HepG2 (cell line): ENCODE data around the gene BATF3. TPM values are rescaled to one million over a fixed set of nuclear protein-coding genes. Genes with fewer than 3 reads are reported as not detected.

Experiments used
- DMAP1 ChIP-seq: IDR thresholded peaks from 2 replicates; pipeline ENCODE4 v1.6.1; 2016
- E2F2 ChIP-seq: sonication (generic); formaldehyde crosslinking; IDR thresholded peaks from 2 replicates; pipeline ENCODE4 v1.4.0; 2020; ENCODE audit warnings: missing genetic modification reagents, borderline replicate concordance
- HNF4A ChIP-seq: sonication (generic); formaldehyde crosslinking; IDR thresholded peaks from 2 replicates; pipeline ENCODE4 v1.4.0; 2020; ENCODE audit warnings: missing genetic modification reagents
- KDM6A ChIP-seq: IDR thresholded peaks from 2 replicates; pipeline ENCODE4 v1.6.1; 2016; ENCODE audit warnings: low read depth
- MBD4 ChIP-seq: IDR thresholded peaks from 2 replicates; pipeline ENCODE4 v1.6.1; 2012; ENCODE audit warnings: low read length, inconsistent platforms, borderline replicate concordance
- RNF2 ChIP-seq: fragments of 450-650 bp; conservative IDR thresholded peaks from 2 replicates; pipeline ENCODE4 v1.6.1; 2016; ENCODE audit warnings: low read depth
- ZFP91 ChIP-seq: sonication (generic); formaldehyde crosslinking; IDR thresholded peaks from 2 replicates; pipeline ENCODE4 v1.9.0; 2022; ENCODE audit warnings: missing genetic modification reagents, mild to moderate bottlenecking, borderline replicate concordance
- ZHX2 ChIP-seq, 2 experiments: sonication (generic) in 1 of 2; formaldehyde crosslinking in 1 of 2; IDR thresholded peaks; 2 replicates each; pipeline versions ENCODE4 v1.6.1 to v1.9.0; 2014 to 2022; ENCODE audit warnings: antibody characterized with exemption in 1 of 2, borderline replicate concordance in 1 of 2, inconsistent platforms in 1 of 2, low read depth in 1 of 2, missing genetic modification reagents in 1 of 2
- polyA plus RNA-seq, 8 experiments: library from polyadenylated mRNA; depleted of rRNA in 3 of 8; stranded (reverse) in 7 of 8; unstranded in 1 of 8; fragments of >200 nt; fragmentation: Illumina TruSeq in 4 of 8; extraction: Trizol in 4 of 8; gene quantifications; 2 replicates each; pipeline versions ENCODE4 v1.2.1 to v1.2.3, GENCODE V29; 2011 to 2016; ENCODE audit warnings: low read depth in 4 of 8, missing spikeins in 1 of 8, mixed read lengths in 1 of 8; ENCODE audit not compliant: insufficient read depth in 1 of 8
- total RNA-seq, 5 experiments: library from RNA; depleted of rRNA; stranded (reverse); fragments of >200 nt; fragmentation: Illumina TruSeq; extraction: Trizol; gene quantifications; 2 replicates each; pipeline ENCODE4 v1.2.3, GENCODE V29; 2016; ENCODE audit warnings: low read depth in 1 of 5

BATF3 gene
- total and polyA plus RNA-seq, 2 of the 13 experiments (the other 11 are each of a cell fraction or from before 2014, with no cell fraction given), result 0.13 TPM; not detected in 1

GRCh38 chr1:212691561-212692071, 8.0 kb downstream of the BATF3 start (continued):
- no peak for TF ChIP-seq E2F2
- no peak for TF ChIP-seq ZHX2 (IDR thresholded peaks at IDR 0.05; ENCODE audit: low read depth)
- no peak for TF ChIP-seq ZHX2 (CRISPR knock-in tag; IDR thresholded peaks at IDR 0.05; ENCODE audit: borderline replicate concordance)
- TF ChIP-seq DMAP1 (CRISPR knock-in tag), result no peak
- no peak for TF ChIP-seq RNF2
- 0 out of 2 replicates have a peak, but pooled peaks have one; percentile 25 for TF ChIP-seq ZFP91 (CRISPR knock-in tag)
- no peak for TF ChIP-seq KDM6A (CRISPR knock-in tag)
- no peak for TF ChIP-seq MBD4
- peak; percentile 49; the same call in 1 of the 2 replicates for TF ChIP-seq HNF4A (CRISPR knock-in tag)
